H1 (cell line): ENCODE measurements around the gene UGT1A8. TPM values are rescaled to one million over a fixed set of nuclear protein-coding genes. Genes with fewer than 3 reads are reported as not detected.

Experiments
- CTCF ChIA-PET: fragments of 300-600 bp; sonication (Branson Sonifier 250); formaldehyde crosslinking; loops from one replicate; lab custom pipeline; 2021; ENCODE audit not compliant: partially characterized antibody; lab: Charles Lee
- POLR2A ChIA-PET: fragments of 300-600 bp; sonication (Branson Sonifier 250); formaldehyde crosslinking; loops from one replicate; lab custom pipeline; 2021; ENCODE audit warnings: inconsistent platforms; ENCODE audit not compliant: partially characterized antibody; lab: Charles Lee
- DNase-seq, 2 experiments: peaks; one replicate each; pipeline versions ENCODE4 v3.0.0 to v3.0.0-alpha.2; 2010 to 2022; ENCODE audit warnings: low spot score in 2 of 2, low read depth in 1 of 2, mixed read lengths in 1 of 2
- FAIRE-seq: peaks from 2 replicates; lab custom pipeline; 2011; peaks lifted over from hg19 to GRCh38; lab: Jason Lieb, UNC
- H2AFZ ChIP-seq: 2 replicates; pipeline ENCODE4 v1.8.1; 2012; ENCODE audit warnings: low read length, inconsistent platforms
- H2AK5ac ChIP-seq: 2 replicates; pipeline ENCODE4 v1.6.1; 2013; ENCODE audit warnings: low read depth, low read length
- H2BK120ac ChIP-seq: replicated peaks from 2 replicates; pipeline ENCODE3; 2013; ENCODE audit warnings: low read depth, low read length, inconsistent platforms
- H2BK12ac ChIP-seq: 2 replicates; pipeline ENCODE4 v1.6.1; 2013; ENCODE audit warnings: low read depth, low read length
- H2BK15ac ChIP-seq: 2 replicates; pipeline ENCODE4 v1.6.1; 2013; ENCODE audit warnings: low read length
- H2BK20ac ChIP-seq: 2 replicates; pipeline ENCODE4 v1.6.1; 2013; ENCODE audit warnings: low read length
- H2BK5ac ChIP-seq: 2 replicates; pipeline ENCODE4 v1.6.1; 2013; ENCODE audit warnings: low read depth, low read length
- H3K14ac ChIP-seq: 2 replicates; pipeline ENCODE4 v1.6.1; 2013; ENCODE audit warnings: inconsistent platforms; ENCODE audit not compliant: insufficient read length
- H3K18ac ChIP-seq: 2 replicates; pipeline ENCODE4 v1.6.1; 2013; ENCODE audit warnings: low read length; ENCODE audit errors: extremely low read depth
- H3K23ac ChIP-seq: 2 replicates; pipeline ENCODE4 v1.6.1; 2013; ENCODE audit warnings: inconsistent platforms; ENCODE audit not compliant: insufficient read length
- H3K23me2 ChIP-seq: 2 replicates; pipeline ENCODE4 v1.6.1; 2013; ENCODE audit warnings: low read depth, low read length
- H3K27ac ChIP-seq: 2 replicates; pipeline ENCODE4 v1.6.1; 2011; ENCODE audit warnings: low read depth, low read length, inconsistent platforms
- H3K27me3 ChIP-seq, 4 experiments: replicated peaks in 1 of 4; 1 replicate in 1 of 4; 2 replicates in 3 of 4; pipeline versions ENCODE4 v1.6.1 to v1.8.1; 2011 to 2013; ENCODE audit warnings: low read length in 3 of 4, mild to moderate bottlenecking in 3 of 4, inconsistent platforms in 2 of 4, mixed read lengths in 2 of 4, moderate library complexity in 1 of 4; ENCODE audit not compliant: control insufficient read depth in 3 of 4, insufficient read depth in 3 of 4; ENCODE audit errors: extremely low read depth in 1 of 4
- H3K36me3 ChIP-seq, 4 experiments: 2 replicates each; pipeline versions ENCODE4 v1.6.1 to v1.8.1; 2011 to 2013; ENCODE audit warnings: mild to moderate bottlenecking in 4 of 4, low read length in 3 of 4, moderate library complexity in 2 of 4, control low read depth in 1 of 4, inconsistent platforms in 1 of 4; ENCODE audit not compliant: insufficient read depth in 4 of 4, control insufficient read depth in 2 of 4
- H3K4ac ChIP-seq: replicated peaks from 2 replicates; pipeline ENCODE3; 2013; ENCODE audit warnings: low read length, low read depth, mixed read lengths, inconsistent platforms; ENCODE audit not compliant: insufficient read length
- H3K4me1 ChIP-seq, 4 experiments: replicated peaks in 1 of 4; 1 replicate in 1 of 4; 2 replicates in 3 of 4; pipeline versions ENCODE4 v1.6.1 to v1.8.1; 2011 to 2013; ENCODE audit warnings: low read length in 3 of 4, inconsistent platforms in 2 of 4, mixed read lengths in 1 of 4; ENCODE audit not compliant: insufficient read depth in 4 of 4, control insufficient read depth in 3 of 4
- H3K4me2 ChIP-seq, 2 experiments: 2 replicates each; pipeline versions ENCODE4 v1.6.1 to v1.8.1; 2011 to 2013; ENCODE audit warnings: low read depth in 2 of 2, low read length in 2 of 2, control low read depth in 1 of 2, inconsistent platforms in 1 of 2, mild to moderate bottlenecking in 1 of 2; ENCODE audit not compliant: insufficient read depth in 1 of 2
- H3K4me3 ChIP-seq, 4 experiments: fragments of 200-600, 300-600 bp in 1 of 4; sonication (generic), shearing (Covaris generic), sonication (Bioruptor Twin) in 1 of 4; 2 replicates each; pipeline versions ENCODE4 v1.5.1 to v1.8.1; 2011 to 2016; ENCODE audit warnings: low read length in 4 of 4, low read depth in 3 of 4, control low read depth in 2 of 4, inconsistent platforms in 2 of 4, mild to moderate bottlenecking in 2 of 4, mixed read lengths in 1 of 4, moderate library complexity in 1 of 4; ENCODE audit not compliant: insufficient read depth in 2 of 4; ENCODE audit errors: extremely low read depth in 1 of 4
- H3K56ac ChIP-seq: replicated peaks from 2 replicates; pipeline ENCODE3; 2013; ENCODE audit warnings: low read depth, mild to moderate bottlenecking, mixed read lengths, low read length, inconsistent platforms; ENCODE audit not compliant: insufficient read length
- H3K79me1 ChIP-seq: 2 replicates; pipeline ENCODE4 v1.6.1; 2013; ENCODE audit warnings: low read depth, low read length, control low read depth
- H3K79me2 ChIP-seq, 2 experiments: 2 replicates each; pipeline versions ENCODE4 v1.6.1 to v1.8.1; 2012 to 2013; ENCODE audit warnings: low read length in 2 of 2, mild to moderate bottlenecking in 2 of 2, inconsistent platforms in 1 of 2; ENCODE audit not compliant: insufficient read depth in 2 of 2, control insufficient read depth in 1 of 2
- H3K9ac ChIP-seq, 4 experiments: replicated peaks in 1 of 4; 1 replicate in 1 of 4; 2 replicates in 3 of 4; pipeline versions ENCODE4 v1.6.1 to v1.8.1; 2011 to 2013; ENCODE audit warnings: low read depth in 3 of 4, low read length in 3 of 4, control low read depth in 2 of 4, mild to moderate bottlenecking in 2 of 4, moderate library complexity in 2 of 4, inconsistent platforms in 1 of 4; ENCODE audit errors: extremely low read depth in 1 of 4
- H3K9me3 ChIP-seq, 2 experiments: 2 replicates each; pipeline versions ENCODE4 v1.6.1 to v1.8.1; 2012 to 2013; ENCODE audit warnings: mild to moderate bottlenecking in 2 of 2, moderate library complexity in 2 of 2, control low read depth in 1 of 2, inconsistent platforms in 1 of 2, low read depth in 1 of 2, low read length in 1 of 2, mixed read lengths in 1 of 2; ENCODE audit not compliant: insufficient read depth in 2 of 2
- H4K20me1 ChIP-seq, 2 experiments: replicated peaks in 1 of 2; 2 replicates each; pipeline versions ENCODE3 to v1.8.1; 2011 to 2013; ENCODE audit warnings: inconsistent platforms in 2 of 2, low read length in 2 of 2, mild to moderate bottlenecking in 1 of 2; ENCODE audit not compliant: insufficient read depth in 2 of 2, control insufficient read depth in 1 of 2
- H4K5ac ChIP-seq: 2 replicates; pipeline ENCODE4 v1.6.1; 2013; ENCODE audit warnings: low read length, low read depth, mixed read lengths, inconsistent platforms; ENCODE audit not compliant: insufficient read length
- H4K8ac ChIP-seq: 2 replicates; pipeline ENCODE4 v1.8.0; 2013; ENCODE audit warnings: mild to moderate bottlenecking, moderate library complexity, low read length, inconsistent platforms; ENCODE audit not compliant: insufficient read depth; ENCODE audit errors: extremely low read depth
- H4K91ac ChIP-seq: replicated peaks from 2 replicates; pipeline ENCODE3; 2013; ENCODE audit warnings: low read length, mixed read lengths, inconsistent platforms; ENCODE audit not compliant: insufficient read length
- ATF3 ChIP-seq: IDR thresholded peaks from 2 replicates; pipeline ENCODE4 v1.6.1; 2011; ENCODE audit warnings: low read depth, mild to moderate bottlenecking, low read length; ENCODE audit not compliant: insufficient read depth
- BRCA1 ChIP-seq: IDR thresholded peaks from 2 replicates; pipeline ENCODE4 v1.6.1; 2012; ENCODE audit warnings: low read depth, low read length, improper control_type of control experiment
- CBX8 ChIP-seq: fragments of 300-800, 300-1000 bp; sonication (generic); IDR thresholded peaks from 2 replicates; pipeline ENCODE4 v1.7.1; 2016; ENCODE audit warnings: low read depth, low read length, borderline replicate concordance
- EZH2 ChIP-seq: fragments of 200-600 bp; sonication (generic); IDR thresholded peaks from 2 replicates; pipeline ENCODE4 v1.7.1; 2012; ENCODE audit warnings: low read depth, mild to moderate bottlenecking, moderate library complexity, low read length, inconsistent platforms; ENCODE audit not compliant: severe bottlenecking
- GABPA ChIP-seq: IDR thresholded peaks from 2 replicates; pipeline ENCODE4 v1.6.1; 2011; ENCODE audit warnings: mild to moderate bottlenecking, low read length, moderate library complexity, borderline replicate concordance; ENCODE audit not compliant: insufficient read depth
- JUND ChIP-seq: IDR thresholded peaks from 2 replicates; pipeline ENCODE4 v1.6.1; 2011; ENCODE audit warnings: mild to moderate bottlenecking, improper control_type of control experiment, low read length
- KDM1A ChIP-seq: fragments of 200-600, 300-600 bp; sonication (generic); IDR thresholded peaks from 2 replicates; pipeline ENCODE4 v1.7.1; 2016; ENCODE audit warnings: mild to moderate bottlenecking, low read length, borderline replicate concordance
- KDM4A ChIP-seq: IDR thresholded peaks from one replicate; pipeline ENCODE4 v1.7.1; 2012; ENCODE audit warnings: low read depth, mild to moderate bottlenecking, moderate library complexity, low read length, inconsistent platforms; ENCODE audit not compliant: severe bottlenecking
- PHF8 ChIP-seq: fragments of 200-600 bp; sonication (generic); conservative IDR thresholded peaks from 2 replicates; pipeline ENCODE4 v1.7.1; 2012; ENCODE audit warnings: low read depth, mild to moderate bottlenecking, inconsistent platforms, low read length, moderate library complexity
- POLR2AphosphoS5 ChIP-seq: IDR thresholded peaks from 2 replicates; pipeline ENCODE4 v1.6.1; 2011; ENCODE audit warnings: low read depth, low read length
- RAD21 ChIP-seq, 2 experiments: IDR thresholded peaks in 1 of 2; conservative IDR thresholded peaks in 1 of 2; 2 replicates each; pipeline ENCODE4 v1.6.1; 2011; ENCODE audit warnings: low read depth in 2 of 2, low read length in 2 of 2, improper control_type of control experiment in 1 of 2, inconsistent platforms in 1 of 2, mild to moderate bottlenecking in 1 of 2, moderate library complexity in 1 of 2
- SP2 ChIP-seq: IDR thresholded peaks from 2 replicates; pipeline ENCODE4 v1.6.1; 2012; ENCODE audit warnings: mild to moderate bottlenecking, low read length, inconsistent platforms
- SRF ChIP-seq: IDR thresholded peaks from 2 replicates; pipeline ENCODE4 v1.6.1; 2011; ENCODE audit warnings: mild to moderate bottlenecking, low read depth, low read length, moderate library complexity
- TAF1 ChIP-seq: IDR thresholded peaks from 2 replicates; pipeline ENCODE4 v1.6.1; 2011; ENCODE audit warnings: mild to moderate bottlenecking, low read depth, low read length
- whole genome bisulfite sequencing, 2 experiments: shearing (Covaris generic) in 1 of 2; methylation state at CpG; one replicate each; pipeline versions ENCODE4 v1.1.6 to v1.1.7; 2013 to 2015; ENCODE audit warnings: low lambda C conversion rate in 2 of 2, mixed read lengths in 2 of 2, inconsistent platforms in 1 of 2, low coverage in 1 of 2, missing lambda C conversion rate in 1 of 2; ENCODE audit not compliant: insufficient replicate concordance in 2 of 2, insufficient coverage in 1 of 2, insufficient read length in 1 of 2; ENCODE audit errors: extremely low coverage in 1 of 2, missing lambda C conversion rate in 1 of 2; 5-methylcytosine and 5-hydroxymethylcytosine counted together
- polyA plus RNA-seq, 7 experiments: library from polyadenylated mRNA; depleted of rRNA in 3 of 7; stranded (reverse) in 5 of 7; unstranded in 2 of 7; fragments of >200 nt in 5 of 7; fragments of 200-250 nt in 2 of 7; gene quantifications; 1 replicate in 5 of 7; 2 replicates in 1 of 7; 4 replicates in 1 of 7; pipeline versions ENCODE4 v1.2.1 to v1.2.3, GENCODE V29; 2011 to 2013; ENCODE audit warnings: missing spikeins in 2 of 7, mixed read lengths in 2 of 7
- total RNA-seq: library from RNA; stranded (reverse); fragmentation: NEBNext Ultra II Directional; extraction: Animal tissue kit (Norgen Biotek cat#: 25700); gene quantifications from 2 replicates; pipeline ENCODE4 v1.2.1, GENCODE V29; 2021

Gene UGT1A8
- total and polyA plus RNA-seq, 2 of the 8 experiments (the other 6 are each of a cell fraction or from before 2014, with no cell fraction given) = not detected

DNA sequence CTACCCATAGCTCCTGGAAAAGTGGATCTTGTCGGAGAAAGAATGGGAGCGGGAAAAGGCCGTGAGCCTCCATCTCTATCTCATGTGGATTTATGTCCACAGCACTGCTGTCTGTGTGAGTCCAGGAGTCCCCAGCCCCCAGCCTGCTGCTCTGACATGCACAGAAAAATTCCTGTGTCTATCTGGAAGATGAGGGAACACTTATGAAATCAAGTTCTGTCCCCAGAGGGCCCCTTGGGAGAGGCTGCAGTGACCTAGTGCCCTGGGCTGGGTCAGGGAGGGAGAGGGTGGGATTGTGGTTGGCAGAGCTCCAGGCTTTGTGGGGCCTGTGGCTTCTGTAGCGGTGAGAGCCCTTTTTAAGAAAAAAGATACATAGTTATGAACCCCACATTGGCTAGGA, 199.3 kb downstream of the UGT1A8 start:
- Histone ChIP-seq H3K79me2 (no peaks in the 10 kb centered on the region), H3K4me2 (no peak overlapping the region), H2BK12ac (no peak overlapping the region), H3K18ac (no peak overlapping the region), H4K20me1 (no peaks in the 10 kb centered on the region), H2BK5ac (no peak overlapping the region), H3K9me3 (no peaks in the 10 kb centered on the region), H3K4ac (no peak overlapping the region), H3K23ac (no peak overlapping the region), H3K4me3 (no peak overlapping the region), H3K4me1 (no peaks in the 10 kb centered on the region), H2BK20ac (no peak overlapping the region), H3K27me3 (no peaks in the 10 kb centered on the region), H4K91ac (no peak overlapping the region), H3K36me3 (no peaks in the 10 kb centered on the region), H2AFZ (no peak overlapping the region), H2BK15ac (no peak overlapping the region), H4K8ac (no peak overlapping the region), H3K27ac (no peak overlapping the region), H2BK120ac (no peak overlapping the region), H2AK5ac (no peak overlapping the region), H3K9ac (no peak overlapping the region), H3K14ac (no peak overlapping the region), H3K23me2 (no peaks in the 10 kb centered on the region), H3K56ac (no peak overlapping the region), H4K5ac (no peak overlapping the region), H3K79me1 (no peaks in the 10 kb centered on the region)
- no peak for FAIRE-seq
- ChIA-PET CTCF (interaction anchor here (2.6 kb wide), 1 partner anchor 15 kb away, joined by 11 read pairs; no protein-coding TSS in a partner anchor), POLR2A (no interaction called here)
- DNase-seq = no peak
- 91% methylated on average over 4 of the region's 4 CpGs; no CpG with 5 or more reads in 1 of the 2 experiments for WGBS, 2 experiments
- TF ChIP-seq SP2 (no peak), SRF (no peak), JUND (no peak), KDM4A (no peak), CBX8 (no peak), RAD21 (IDR thresholded peaks at IDR 0.05 in 1 of 2, conservative IDR thresholded peaks at IDR 0.05 in 1 of 2; ENCODE audit: low read depth in 2 of 2, low read length in 2 of 2) (no peak), TAF1 (no peak), PHF8 (no peak), KDM1A (no peak), EZH2 (no peak), GABPA (no peak), ATF3 (no peak), POLR2AphosphoS5 (no peak), BRCA1 (no peak)
